Measurements from ENCODE around the gene LGALS8.

GRCh38 chr1:236509647-236510401 is 14.0 kb upstream of the LGALS8 start:
- TF ChIP-seq CTCF (IDR thresholded peaks at IDR 0.05) (peak in 1 of 7 experiments; percentile 2), POLR2A (IDR thresholded peaks at IDR 0.05) (no peak)

Data from body of pancreas (tissue), 4 donors.